Activated naive CD4-positive, alpha-beta T cell treated with anti-CD3 and anti-CD28 coated beads, Interleukin-2, amount 50 U/mL, for 72 hours (primary cell): ENCODE data around the gene RELN. TPM values are rescaled to one million over a fixed set of nuclear protein-coding genes. Genes with fewer than 3 reads are reported as not detected.
"Not testable (repeated sequence)": the region's sequence is repeated elsewhere in the genome, so short reads cannot be mapped to it uniquely, and the experiment has no call there.

Experiments
- ATAC-seq, 2 donors: fragments of 150-1000 bp; cut with Tn5 transposase; 2 replicates each; pipeline ENCODE4 v1.10.0; 2021; ENCODE audit warnings: mild to moderate bottlenecking in 2 of 2, moderate library complexity in 2 of 2
- DNase-seq, 2 donors: peaks; one replicate each; pipeline ENCODE4 v3.0.0; 2021 to 2022; ENCODE audit warnings: low spot score in 2 of 2
- H3K27ac Mint-ChIP-seq, 2 donors: one replicate each; pipeline ENCODE4 v1.8.0; 2022; ENCODE audit warnings: mild to moderate bottlenecking in 2 of 2, mixed read lengths in 2 of 2
- H3K36me3 Mint-ChIP-seq, 2 donors: one replicate each; pipeline ENCODE4 v1.8.0; 2022; ENCODE audit warnings: mixed read lengths in 2 of 2
- H3K9me3 Mint-ChIP-seq, 2 donors: one replicate each; pipeline ENCODE4 v1.8.0; 2022; ENCODE audit warnings: mixed read lengths in 2 of 2
- total RNA-seq, 2 donors: library from RNA; stranded (reverse); gene quantifications; one replicate each; pipeline ENCODE4 v1.2.3, GENCODE V29; 2022

The RELN gene
- total RNA-seq, 2 donors from 2014 or later: not detected

DNA sequence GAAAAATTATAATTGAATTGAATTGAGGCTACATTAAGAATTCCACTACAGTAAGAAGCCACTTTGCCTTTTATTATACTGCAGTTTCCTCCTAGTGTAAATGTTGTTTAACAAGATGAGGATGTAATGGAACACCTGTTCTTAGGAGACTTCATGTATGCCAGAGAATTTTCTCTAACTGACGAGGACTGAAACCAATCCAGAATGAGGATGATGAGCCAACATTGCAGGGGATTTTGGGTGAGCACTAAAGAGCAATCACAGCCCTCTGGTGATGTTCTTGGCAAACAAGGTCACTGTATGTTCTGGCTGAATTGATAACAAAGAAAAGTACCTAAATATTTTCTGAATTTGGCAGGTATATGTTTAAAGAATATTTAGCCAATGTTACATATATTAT is 60.9 kb downstream of the RELN start:
- no peak for DNase-seq
- ATAC-seq: no peak
- H3K36me3 Mint-ChIP-seq: no peaks in the 10 kb centered on the region
- H3K9me3 Mint-ChIP-seq: no peaks in the 10 kb centered on the region
- no peak overlapping the region for H3K27ac Mint-ChIP-seq

DNA sequence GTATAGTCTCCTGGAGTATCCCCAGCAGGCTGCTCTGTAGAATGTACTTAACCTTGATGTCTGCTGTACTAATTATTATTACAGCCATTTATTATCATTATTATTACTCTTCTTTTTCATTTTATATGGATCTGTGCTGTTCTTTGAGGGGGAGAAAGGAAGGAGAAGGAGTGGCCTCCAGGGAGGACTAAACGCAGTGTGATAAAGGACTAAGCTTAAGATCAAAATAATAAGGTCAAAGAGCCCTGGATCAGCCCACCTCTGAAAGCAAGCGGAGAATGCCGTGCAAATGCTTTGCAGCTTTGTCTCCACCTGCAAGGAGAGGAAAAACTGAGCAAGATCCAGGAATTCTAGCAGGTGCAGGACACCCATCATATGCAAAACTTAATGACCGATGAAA is 65.3 kb downstream of the RELN start:
- no peak for DNase-seq

DNA sequence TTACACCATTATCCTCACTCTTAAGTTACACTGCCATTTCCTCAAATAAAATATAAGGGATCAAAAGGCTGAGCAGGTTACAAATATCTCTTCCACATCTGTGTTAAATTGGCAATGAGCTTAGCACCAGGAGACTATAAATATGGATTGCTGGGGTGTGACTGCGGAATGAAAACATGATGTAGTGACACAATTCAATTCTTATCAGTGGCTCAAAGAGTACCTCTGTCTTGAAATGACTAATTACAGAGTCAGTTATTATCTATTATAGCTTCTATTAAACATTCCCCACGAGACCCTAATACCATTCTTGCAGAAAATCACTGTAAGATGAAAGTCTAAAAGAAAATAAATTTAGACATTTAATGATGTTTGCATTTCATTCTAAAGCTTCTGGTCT is 67.1 kb downstream of the RELN start:
- H3K36me3 Mint-ChIP-seq: no peaks in the 10 kb centered on the region

More for the DNA sequence above, 65.3 kb downstream of the RELN start:
- ATAC-seq: no peak
- Mint-ChIP-seq H3K27ac (no peak overlapping the region), H3K9me3 (no peaks in the 10 kb centered on the region), H3K36me3 (no peaks in the 10 kb centered on the region)

DNA sequence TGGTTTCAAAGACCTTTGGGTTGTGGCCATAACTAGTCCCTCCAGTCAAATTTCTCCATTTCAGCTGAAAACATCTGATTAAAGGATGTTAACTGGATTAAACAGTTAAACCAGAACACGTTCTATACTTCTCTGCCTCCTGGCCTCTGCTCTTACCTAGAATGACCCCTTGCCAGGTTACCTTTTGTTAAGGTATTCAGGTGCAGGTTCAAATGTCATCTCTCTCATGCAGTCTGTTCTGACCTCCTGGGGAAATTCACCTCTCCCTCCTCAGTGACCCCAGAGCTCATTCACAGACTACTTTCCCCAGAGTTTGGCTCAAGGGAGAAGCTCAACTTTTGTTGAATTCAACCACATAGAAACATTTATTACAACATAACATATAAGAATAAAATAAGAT is 67.8 kb downstream of the RELN start:
- no peaks in the 10 kb centered on the region for H3K36me3 Mint-ChIP-seq
- no peaks in the 10 kb centered on the region for H3K9me3 Mint-ChIP-seq
- no peak overlapping the region for H3K27ac Mint-ChIP-seq
- DNase-seq: no peak
- ATAC-seq: no peak

More for the DNA sequence above, 67.1 kb downstream of the RELN start:
- H3K9me3 Mint-ChIP-seq: no peaks in the 10 kb centered on the region
- no peak for DNase-seq
- ATAC-seq: no peak
- no peak overlapping the region for H3K27ac Mint-ChIP-seq

DNA sequence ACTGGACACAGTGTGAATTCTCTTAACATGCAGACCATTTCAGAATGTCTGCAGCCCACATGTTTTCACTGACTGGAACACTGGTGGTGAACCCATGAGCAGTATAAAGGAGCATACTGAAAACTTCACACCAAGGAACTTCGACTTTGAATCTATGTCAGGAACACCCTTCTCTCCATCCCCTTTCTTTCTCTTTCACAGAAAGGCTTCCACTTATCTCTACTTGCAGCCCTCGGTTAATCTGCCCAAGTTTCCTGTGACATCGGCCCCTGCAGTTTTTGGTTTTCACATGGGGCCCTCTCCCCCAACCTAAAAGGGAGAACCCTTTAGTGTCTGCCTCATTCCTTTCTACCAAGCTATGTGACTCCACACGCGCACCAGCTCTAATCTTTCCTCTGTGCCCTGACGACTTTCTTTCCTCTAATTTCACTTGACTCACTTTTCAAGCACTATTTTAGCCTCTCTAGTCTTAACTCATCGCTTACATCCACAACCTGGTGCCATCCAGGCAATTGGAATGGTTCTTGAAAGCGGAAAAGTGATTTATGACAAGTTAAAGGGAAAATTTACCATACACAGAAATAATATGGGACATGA is 70.1 kb downstream of the RELN start:
- DNase-seq (no peak), ATAC-seq (no peak)

DNA sequence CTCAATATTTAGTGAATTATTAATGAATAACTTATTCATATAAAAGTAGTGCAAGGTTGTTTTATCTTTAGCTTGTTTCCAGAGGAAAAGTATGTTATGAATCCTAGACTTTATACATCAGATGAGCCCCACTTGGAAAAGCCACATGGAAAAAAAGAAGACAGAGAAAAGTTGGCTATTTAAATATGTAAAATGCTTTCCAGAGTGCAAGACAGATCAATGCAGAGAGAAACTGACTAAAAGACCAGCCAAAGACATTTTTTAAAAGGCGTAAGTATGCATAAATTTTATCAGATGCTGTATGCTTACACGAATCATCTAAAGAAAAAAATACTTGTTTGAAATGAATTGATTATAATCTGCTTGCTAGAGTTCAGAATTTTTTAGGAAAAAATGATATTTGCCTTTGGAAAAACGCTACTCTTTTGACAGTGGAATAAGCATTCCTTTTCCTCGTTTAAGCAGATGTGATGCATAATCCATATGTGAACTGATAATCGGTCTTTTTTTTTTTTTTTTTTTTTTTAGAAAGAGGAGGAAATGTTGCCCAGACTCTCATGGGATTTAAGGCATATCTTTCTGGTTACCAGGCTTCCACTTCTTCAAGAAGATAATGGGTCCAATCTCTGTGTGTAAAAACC is 70.7 kb downstream of the RELN start:
- Mint-ChIP-seq H3K36me3 (no peaks in the 10 kb centered on the region), H3K9me3 (no peaks in the 10 kb centered on the region), H3K27ac (no peak overlapping the region)
- DNase-seq (no peak), ATAC-seq (no peak)

More for the DNA sequence above, 70.1 kb downstream of the RELN start:
- Mint-ChIP-seq H3K36me3 (no peaks in the 10 kb centered on the region), H3K9me3 (no peaks in the 10 kb centered on the region), H3K27ac (no peak overlapping the region)

DNA sequence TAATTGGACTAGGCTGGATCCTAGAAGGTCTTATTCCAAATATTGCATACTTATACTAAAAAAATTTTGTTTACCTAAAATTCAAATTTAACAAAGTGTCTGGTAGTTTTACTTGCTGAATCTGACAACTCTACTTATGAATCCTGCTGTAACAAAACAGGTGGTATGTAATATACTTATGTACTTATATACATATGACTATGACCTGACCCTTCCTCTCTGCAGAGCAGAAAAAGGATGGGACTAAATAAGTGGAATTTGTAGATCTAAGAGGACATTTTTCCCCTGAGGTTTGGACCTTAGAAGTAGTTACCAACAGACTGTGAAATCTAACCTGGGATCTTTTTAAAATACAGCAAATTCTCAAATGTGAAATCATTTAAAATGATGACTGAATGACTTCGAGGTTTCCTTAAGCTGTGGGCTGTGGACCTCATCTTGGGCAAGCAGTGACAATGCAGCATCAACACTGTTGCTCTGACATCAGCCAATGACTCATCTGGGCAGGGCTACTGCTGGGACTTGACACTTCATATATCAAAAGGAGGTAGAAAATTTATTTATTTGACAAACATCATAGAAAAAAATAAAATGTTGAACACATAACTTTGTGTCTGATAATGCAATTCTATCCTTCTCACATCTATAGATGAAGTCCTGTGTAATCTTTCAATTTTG is 73.6 kb downstream of the RELN start:
- ATAC-seq (no peak), DNase-seq (no peak)
- no peak overlapping the region for H3K27ac Mint-ChIP-seq
- no peaks in the 10 kb centered on the region for H3K9me3 Mint-ChIP-seq
- H3K36me3 Mint-ChIP-seq: no peaks in the 10 kb centered on the region

DNA sequence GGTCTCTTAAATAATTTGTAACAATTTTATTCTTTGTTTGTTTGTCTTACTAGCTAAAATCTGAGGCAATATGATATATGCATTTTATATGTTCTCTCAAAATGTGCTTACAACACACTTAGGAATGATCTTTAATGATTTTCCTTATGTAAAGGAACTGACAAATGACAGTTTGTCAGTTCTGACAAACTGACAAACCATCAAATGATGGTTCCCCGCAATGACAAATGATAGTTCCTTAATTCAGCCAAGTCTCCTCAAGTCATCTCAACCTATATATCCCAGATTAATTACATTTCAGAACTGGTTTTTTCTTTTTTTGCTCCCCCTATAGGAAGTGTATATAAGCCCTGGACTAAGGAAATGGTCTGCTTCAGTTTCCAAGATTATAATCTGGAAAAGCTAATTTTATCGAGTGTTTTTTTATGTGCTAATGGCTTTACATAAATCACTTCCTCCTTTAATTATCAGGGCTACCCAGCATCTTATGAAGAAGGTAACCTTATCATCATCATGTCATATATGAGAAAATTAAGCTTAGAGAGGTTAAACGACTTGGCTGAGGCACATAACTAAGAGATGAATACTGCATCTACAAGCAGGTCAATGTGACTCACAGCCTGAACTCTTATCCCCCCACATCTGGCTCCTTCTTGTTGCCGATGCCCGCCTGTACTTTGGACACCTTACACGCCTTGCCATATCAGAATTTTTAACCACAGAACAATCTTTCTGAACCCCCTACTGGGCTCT is 75.1 kb downstream of the RELN start:
- Mint-ChIP-seq H3K36me3 (no peaks in the 10 kb centered on the region), H3K9me3 (no peaks in the 10 kb centered on the region), H3K27ac (no peak overlapping the region)
- ATAC-seq (no peak), DNase-seq (no peak)

DNA sequence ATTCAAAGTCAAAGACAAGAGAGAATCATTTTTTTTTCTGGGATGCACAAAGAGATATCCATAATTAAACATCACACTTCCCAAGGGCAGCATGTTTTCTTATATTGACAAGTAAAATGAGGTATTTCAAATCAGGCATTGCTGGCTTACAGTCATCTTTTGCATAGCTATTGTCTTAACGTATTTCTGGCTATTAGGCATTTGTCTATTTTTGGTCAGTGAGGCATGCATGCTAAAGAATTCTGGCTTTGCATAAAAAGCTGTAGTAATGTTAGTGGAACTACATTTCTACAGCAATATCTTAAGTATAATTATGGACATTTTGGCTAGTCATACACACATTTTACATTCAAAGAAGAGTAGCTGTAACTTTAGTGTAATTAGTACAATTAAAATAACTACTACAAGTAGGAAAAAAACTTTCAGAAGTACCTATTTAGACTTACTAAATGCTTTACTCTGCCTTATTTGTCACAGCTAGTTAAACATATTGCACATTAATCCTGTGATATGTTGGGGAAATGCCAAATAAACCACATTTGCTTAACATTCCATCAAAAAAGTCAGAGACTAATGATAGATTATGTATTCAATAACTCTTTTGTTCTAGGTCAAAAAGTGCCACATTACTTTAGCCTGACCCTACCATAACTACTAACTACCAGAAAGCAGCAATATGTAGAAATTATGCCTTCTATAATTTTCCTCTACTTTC is 76.4 kb downstream of the RELN start:
- DNase-seq: no peak
- H3K9me3 Mint-ChIP-seq: no peaks in the 10 kb centered on the region
- H3K27ac Mint-ChIP-seq: no peak overlapping the region
- no peak for ATAC-seq
- H3K36me3 Mint-ChIP-seq: no peaks in the 10 kb centered on the region

DNA sequence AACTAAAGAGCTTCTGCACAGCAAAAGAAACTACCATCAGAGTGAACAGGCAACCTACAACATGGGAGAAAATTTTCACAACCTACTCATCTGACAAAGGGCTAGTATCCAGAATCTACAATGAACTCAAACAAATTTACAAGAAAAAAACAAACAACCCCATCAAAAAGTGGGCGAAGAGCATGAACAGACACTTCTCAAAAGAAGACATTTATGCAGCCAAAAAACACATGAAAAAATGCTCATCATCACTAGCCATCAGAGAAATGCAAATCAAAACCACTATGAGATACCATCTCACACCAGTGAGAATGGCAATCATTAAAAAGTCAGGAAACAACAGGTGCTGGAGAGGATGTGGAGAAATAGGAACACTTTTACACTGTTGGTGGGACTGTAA is 78.4 kb downstream of the RELN start:
- ATAC-seq, H3K9me3 Mint-ChIP-seq, DNase-seq, H3K36me3 Mint-ChIP-seq, H3K27ac Mint-ChIP-seq: not testable (repeated sequence)

DNA sequence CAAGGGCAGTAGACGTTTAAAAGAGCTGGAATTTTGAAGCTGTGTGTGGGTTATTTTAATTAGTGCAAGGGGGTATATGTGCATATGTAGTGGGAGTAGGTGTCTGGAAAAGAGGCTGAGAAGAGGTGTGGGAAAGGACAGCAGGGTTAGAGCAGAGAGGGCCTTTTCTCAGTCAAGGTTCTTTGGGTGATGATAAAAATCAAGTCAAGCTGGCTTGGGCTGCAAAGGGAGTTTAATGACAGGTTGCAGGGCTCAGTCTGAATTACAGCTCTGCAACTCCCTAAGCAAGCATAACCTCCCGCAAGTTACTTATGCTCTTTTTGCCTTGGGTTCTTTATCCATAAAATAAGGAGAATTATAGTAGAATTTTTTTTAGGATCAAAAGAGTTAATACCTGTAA is 83.5 kb downstream of the RELN start:
- no peaks in the 10 kb centered on the region for H3K9me3 Mint-ChIP-seq
- DNase-seq: no peak
- no peaks in the 10 kb centered on the region for H3K36me3 Mint-ChIP-seq
- no peak for ATAC-seq
- H3K27ac Mint-ChIP-seq: no peak overlapping the region

DNA sequence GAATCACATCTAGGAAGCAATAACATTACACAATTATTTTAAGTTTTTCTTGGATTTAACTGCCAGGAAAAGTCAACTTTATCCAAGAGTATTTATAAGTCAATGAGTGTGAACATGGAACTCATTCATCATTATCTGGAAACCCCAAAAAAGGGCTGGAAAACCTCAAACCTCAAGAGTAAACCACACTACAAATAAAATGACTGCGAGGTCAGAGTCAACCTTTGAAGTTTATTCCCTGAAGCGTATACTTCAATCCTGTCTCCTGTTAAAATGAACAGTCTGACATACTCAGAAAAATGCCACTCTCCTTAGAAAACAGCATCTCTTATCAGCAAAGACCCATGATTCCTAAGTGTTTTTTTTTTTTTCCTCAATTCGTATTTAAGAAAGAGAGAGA is 86.5 kb downstream of the RELN start:
- no peak for ATAC-seq
- peaks cover 0 to 1% of the 10 kb centered on the region in 2 donors for H3K9me3 Mint-ChIP-seq
- H3K27ac Mint-ChIP-seq: no peak overlapping the region
- DNase-seq: no peak
- no peaks in the 10 kb centered on the region for H3K36me3 Mint-ChIP-seq

DNA sequence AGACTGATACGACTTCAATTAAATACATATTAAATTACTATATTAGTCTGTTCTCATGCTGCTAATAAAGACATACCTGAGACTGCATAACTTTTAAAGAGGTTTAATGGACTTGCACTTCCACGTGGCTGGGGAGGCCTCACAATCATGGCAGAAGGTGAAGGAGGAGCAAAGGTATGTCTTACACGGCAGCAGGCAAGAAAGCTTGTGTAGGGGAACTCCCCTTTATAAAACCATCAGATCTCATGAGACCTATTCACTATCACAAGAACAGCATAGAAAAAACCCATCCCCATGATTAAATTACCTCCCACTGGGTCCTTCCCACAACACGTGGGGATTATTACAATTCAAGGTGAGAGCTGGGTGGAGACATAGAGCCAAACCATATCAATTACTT is 92.6 kb downstream of the RELN start:
- ATAC-seq, H3K9me3 Mint-ChIP-seq, H3K36me3 Mint-ChIP-seq, DNase-seq, H3K27ac Mint-ChIP-seq: not testable (repeated sequence)

DNA sequence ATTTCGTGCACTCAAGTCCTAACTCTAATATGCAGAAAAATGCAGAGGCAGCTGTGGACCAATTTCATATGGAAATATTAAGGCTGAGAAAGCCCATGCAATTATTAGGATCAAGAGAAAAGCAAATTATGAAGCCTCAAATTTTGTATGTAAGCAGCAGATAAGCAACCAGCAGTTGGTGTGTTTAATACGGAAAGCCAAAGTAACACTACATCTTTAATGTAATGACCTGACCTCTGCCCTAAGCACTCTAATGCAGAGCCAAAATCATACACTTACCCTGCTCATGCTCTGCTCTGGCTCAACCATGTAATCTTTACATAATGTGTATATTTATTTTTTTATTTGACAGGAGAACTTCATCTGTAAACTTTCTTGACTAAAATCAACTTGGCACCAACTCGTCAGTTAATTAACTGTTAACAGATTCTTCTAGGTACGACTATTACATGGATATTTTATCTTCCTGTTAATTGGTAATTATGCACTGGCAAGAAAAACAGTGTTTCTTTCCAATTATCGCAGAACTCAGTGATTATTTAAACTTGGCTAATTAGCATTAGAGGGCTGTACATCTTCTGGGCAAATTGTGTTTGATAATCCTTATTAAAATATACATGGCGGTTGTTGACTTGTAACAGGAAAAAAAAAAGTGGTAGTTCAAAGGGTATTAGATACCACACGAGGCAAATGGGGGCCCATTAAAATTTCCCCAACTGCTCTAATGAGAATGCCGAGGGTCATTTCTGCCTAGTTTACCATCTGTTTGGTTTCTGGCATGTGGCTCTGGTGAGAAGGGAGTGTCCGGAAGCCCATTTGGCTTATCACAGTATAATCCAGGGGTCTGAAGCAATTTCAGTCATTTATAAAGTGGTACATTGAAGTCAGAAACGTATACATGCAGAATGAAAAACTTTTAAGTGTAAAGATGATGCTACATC is 94.5 kb downstream of the RELN start:
- Mint-ChIP-seq H3K36me3 (no peaks in the 10 kb centered on the region), H3K9me3 (peaks cover 5 to 10% of the 10 kb centered on the region in 2 donors), H3K27ac (no peak overlapping the region)
- ATAC-seq (no peak), DNase-seq (no peak)

DNA sequence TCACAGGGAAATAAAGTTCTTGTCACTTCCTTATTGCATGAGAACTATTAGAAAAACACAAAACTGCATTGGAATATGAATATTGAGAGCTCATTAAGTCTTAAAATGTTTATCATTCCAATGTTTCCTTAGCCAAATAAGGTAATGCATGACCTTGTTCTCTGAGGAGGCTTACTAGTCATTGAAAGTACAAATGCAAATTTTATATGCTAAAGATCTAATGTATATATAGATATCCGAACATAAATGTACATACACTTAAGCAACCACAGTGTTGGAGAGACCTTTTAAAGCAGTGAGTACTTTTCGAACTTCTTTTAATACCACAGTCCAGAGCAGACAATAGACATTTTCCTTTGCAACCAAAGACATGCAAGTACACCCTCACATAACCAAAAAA is 96.1 kb downstream of the RELN start:
- H3K9me3 Mint-ChIP-seq: peaks cover 5 to 10% of the 10 kb centered on the region in 2 donors
- DNase-seq (no peak), ATAC-seq (no peak)
- H3K36me3 Mint-ChIP-seq: no peaks in the 10 kb centered on the region
- H3K27ac Mint-ChIP-seq: no peak overlapping the region

DNA sequence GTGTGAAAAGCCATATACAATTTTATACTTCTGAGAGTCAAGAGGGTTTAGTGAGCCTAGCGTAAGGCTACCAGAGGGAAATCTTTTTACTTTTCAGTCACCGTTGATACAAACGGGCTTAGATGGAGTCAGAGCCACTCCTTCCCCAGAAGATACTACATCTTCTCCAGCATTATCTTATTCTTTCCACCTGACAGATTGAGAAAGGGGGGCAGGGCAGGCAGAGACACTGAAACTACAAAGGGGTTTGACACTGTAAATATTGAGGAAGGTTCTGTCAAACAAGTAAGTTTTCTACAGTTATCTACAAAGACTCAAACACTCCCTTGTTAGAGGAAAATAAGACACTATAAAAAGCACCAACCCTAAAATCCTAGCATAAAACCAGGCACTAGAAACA is 100.0 kb downstream of the RELN start:
- DNase-seq: no peak
- ATAC-seq: no peak
- no peaks in the 10 kb centered on the region for H3K9me3 Mint-ChIP-seq
- no peaks in the 10 kb centered on the region for H3K36me3 Mint-ChIP-seq
- no peak overlapping the region for H3K27ac Mint-ChIP-seq
